Endometrial microvascular endothelial cells (primary cell): ENCODE data around the gene PROSER2. TPM values are rescaled to one million over a fixed set of nuclear protein-coding genes. Genes with fewer than 3 reads are reported as not detected.

ENCODE experiments used
- in situ Hi-C: cut with HindIII; loops from 2 replicates; pipeline ENCODE4 v1.10.0; 2017; ENCODE audit warnings: low sequenced_read_pairs, low pct_unique_long_range_greater_than_20kb; ENCODE audit errors: inconsistent ontology term
- total RNA-seq: library from RNA; depleted of rRNA; stranded (reverse); fragments of >200 nt; gene quantifications from one replicate; pipeline ENCODE4 v1.2.3, GENCODE V29; 2015; ENCODE audit errors: inconsistent ontology term

The PROSER2 gene
- 15.2 TPM for total RNA-seq

DNA sequence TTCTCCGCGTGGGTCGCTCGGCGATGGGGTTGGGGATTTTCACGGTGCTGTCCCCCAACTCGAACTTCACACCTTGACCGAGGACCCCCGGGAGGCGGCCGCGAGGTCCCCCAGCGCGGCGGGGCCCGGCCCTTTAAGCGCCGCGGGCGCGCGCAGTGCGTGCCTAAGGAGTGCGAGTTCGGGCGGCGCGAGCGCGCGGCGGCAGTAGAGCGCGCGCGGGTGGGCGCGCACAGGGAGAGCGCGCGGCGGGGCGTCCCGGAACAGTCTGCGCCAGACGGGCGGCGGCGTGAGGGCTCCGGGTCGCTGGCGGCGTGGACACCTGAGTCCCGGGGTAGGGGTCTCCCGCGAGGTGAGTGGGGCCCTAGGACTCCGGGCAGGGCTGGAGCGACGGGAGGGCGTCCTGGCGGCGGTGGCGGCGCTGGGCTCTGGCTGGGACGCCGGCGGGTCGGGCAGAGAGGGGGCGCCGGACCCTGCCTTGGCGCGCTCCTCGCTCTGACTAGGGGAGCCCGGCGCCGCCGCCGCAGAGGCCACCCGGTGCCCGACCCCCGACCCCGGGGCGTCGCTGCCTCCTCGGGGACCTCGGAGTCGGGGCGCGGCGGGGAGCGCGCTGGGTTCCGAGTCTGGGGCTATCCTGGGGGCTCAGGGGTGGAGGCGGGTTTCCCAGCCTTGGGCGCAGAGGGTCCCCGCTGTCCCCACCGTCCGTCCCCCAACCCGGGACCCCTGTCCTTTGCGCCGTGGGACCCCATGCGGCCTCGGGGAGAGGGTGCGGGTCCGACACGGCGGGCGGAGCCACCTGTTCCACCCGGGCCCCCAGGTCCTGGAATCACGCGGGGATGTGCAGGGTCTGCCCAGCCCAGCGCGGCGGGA is at the start of gene PROSER2:
Gene PROSER2, plus strand, starts transcription at position 235 of the 867 bp plus-strand sequence. CDS start 28,722 bp downstream, outside the sequence.
- in situ Hi-C loops: no loop called here

DNA sequence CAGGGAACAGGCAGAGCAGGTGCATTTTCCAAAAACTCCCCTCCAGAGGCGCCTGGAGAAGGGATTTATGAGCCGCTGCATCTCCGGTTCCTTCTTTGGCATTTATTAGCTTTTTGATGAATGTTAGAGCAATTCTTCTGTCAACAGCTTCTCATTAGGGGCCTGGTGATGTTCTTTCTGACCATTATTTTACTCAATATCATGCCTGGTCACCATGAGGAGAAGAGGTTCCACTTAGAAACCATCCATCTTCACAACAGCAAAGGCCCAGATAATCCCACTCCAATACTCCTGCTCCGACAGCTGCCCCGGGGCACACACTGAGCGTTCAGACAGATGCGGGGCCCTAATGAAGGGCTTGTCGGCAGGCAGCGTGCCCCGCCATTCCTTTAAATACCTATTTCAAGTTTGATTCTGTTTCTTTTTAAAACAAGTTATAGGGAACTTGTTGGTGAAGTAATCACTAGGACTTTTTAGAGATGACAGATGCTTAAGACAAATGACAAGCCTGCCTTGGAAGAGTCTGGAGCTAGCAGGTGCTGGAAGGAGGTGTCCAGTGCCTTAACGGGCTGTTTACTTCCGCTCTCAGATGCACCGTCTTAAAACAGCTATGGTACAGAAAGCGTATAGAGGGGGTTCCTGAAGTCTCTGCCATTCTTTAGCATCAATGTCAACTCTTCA is 49.3 kb upstream of the PROSER2 start:
- in situ Hi-C loops: no loop called here

- in situ Hi-C loops: no loop called here
Measured at GRCh38 chr10:11775412-11775811, 47.7 kb upstream of the PROSER2 start.

GRCh38 chr10:11776080-11776479 is 47.1 kb upstream of the PROSER2 start:
- in situ Hi-C loops: no loop called here

DNA sequence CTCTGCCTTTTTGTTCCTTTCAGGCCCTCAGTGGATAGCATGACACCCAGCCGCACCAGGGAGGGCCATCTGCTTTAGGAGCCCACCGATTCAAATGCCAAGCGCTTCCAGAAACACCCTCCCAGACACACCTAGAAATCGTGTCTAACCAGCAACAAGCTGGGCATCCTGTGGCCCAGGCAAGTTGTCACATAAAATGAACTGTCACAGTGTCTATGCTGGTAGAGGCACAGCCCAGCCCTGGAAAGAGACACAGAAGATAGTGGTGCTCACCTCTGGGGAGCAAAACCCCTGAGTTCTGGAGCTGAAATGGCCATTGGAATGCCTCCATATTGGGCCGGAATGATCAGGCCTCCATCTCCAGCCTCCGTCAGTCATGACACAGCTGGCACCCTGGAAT is 42.0 kb upstream of the PROSER2 start:
- in situ Hi-C loops: no loop called here

GRCh38 chr10:11782793-11783557 is 40.2 kb upstream of the PROSER2 start:
- in situ Hi-C loops: no loop called here

GRCh38 chr10:11783558-11783865 is 39.6 kb upstream of the PROSER2 start:
- in situ Hi-C loops: no loop called here

- in situ Hi-C loops: no loop called here
Measured at GRCh38 chr10:11787374-11787773, 35.8 kb upstream of the PROSER2 start.

- in situ Hi-C loops: no loop called here
Measured at GRCh38 chr10:11787846-11788245, 35.3 kb upstream of the PROSER2 start.

- in situ Hi-C loops: no loop called here
Measured at GRCh38 chr10:11789306-11789705, 33.9 kb upstream of the PROSER2 start.

DNA sequence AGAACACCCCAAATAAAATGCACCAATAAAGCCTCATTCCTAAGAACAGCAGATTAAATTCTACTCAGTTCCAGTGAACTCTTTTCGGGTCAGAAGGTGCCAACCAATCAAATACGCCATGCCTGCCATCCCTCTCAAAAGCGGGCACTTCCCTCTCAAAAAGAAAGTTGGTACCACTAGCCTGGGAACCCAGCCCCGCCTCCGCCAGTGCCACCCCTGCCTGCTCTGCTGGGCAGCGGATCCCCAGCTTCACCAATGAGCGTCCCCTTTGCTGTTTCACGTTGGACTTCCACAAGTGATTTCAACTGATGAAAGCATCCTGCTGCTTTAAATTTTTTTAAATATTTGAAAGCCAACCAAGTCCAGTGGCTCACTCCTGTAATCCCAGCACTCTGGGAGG is 33.2 kb upstream of the PROSER2 start:
- in situ Hi-C loops: no loop called here

DNA sequence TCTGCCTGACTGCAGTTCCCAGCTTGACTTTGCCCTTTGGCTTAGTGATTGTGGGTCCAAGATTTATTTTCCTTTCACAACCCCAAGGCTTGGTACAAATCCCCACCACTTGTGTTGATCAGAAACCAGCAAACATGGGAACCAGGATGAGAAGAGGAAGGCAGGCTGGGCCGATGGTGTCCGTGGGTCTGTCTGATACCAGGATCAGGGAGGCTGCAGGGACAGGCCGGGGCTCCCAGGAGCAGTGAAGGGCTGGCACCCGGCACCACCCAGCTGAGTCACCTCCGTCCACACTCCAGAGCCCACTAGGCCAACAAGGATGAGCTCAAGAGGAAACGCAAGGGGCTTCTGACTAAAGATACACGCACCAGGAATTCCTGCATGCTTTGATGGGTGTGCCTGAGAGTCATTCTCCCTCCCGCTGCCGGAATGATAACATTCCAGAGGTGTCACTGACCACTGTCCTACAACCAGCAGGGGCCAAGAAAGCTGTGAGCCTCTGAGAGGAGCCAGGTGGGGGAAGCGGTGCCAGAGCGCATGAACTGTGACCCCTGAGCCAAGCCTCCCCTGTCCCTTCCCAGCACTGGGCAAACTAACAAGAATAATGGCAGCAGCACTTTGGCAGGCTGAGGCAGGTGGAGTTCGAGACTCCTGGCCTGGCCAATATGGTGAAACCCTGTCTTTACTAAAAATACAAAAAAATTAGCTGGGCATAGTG is 29.2 kb upstream of the PROSER2 start:
- in situ Hi-C loops: no loop called here

DNA sequence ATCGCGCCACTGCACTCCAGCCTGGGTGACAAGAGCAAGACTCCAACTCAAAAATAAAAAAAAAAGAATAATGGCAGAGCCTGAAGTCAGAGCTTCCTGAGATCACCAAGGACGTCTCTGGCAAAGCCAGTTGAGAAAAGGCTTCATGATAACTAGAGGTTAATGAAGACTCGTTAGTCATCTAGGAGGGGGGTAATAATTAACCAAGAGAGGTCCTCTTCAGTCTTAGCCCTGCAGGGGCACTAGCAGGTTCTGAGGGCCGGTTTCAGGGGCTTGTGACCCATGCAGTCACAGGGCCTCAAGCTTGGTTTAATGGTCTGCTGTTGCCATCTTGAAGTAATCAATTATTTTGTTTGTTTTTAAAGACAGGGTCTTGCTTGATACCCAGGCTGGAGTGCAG is 28.6 kb upstream of the PROSER2 start:
- in situ Hi-C loops: no loop called here

GRCh38 chr10:11795101-11795920 is 27.8 kb upstream of the PROSER2 start:
- in situ Hi-C loops: no loop called here

- in situ Hi-C loops: no loop called here
Measured at GRCh38 chr10:11796474-11796873, 26.7 kb upstream of the PROSER2 start.

GRCh38 chr10:11797281-11797680 is 25.9 kb upstream of the PROSER2 start:
- in situ Hi-C loops: no loop called here

- in situ Hi-C loops: no loop called here
Measured at GRCh38 chr10:11797847-11798633, 25.1 kb upstream of the PROSER2 start.
